Ovary (tissue), 3 donors: Measurements from ENCODE around the gene GRK3.

ENCODE experiments used
- EP300 ChIP-seq: sonication (generic); formaldehyde crosslinking; IDR thresholded peaks from one replicate; pipeline ENCODE4 v1.6.1; 2017; ENCODE audit warnings: antibody characterized with exemption
- POLR2A ChIP-seq: fragments of 450-650 bp; IDR thresholded peaks from one replicate; pipeline ENCODE4 v1.6.1; 2017; ENCODE audit warnings: antibody characterized with exemption, mild to moderate bottlenecking, moderate library complexity
- TF ChIP-seq, protein P1 (sequence below), 3 donors: fragments of 450-650 bp in 2 of 3; fragments of 200-600 bp in 1 of 3; IDR thresholded peaks; one replicate each; pipeline versions ENCODE4 v1.5.1 to v1.8.0; 2016 to 2022; ENCODE audit warnings: antibody characterized with exemption in 3 of 3, mild to moderate bottlenecking in 1 of 3
- donor health status: DM: no; HTN: no; CAD: no.

DNA sequence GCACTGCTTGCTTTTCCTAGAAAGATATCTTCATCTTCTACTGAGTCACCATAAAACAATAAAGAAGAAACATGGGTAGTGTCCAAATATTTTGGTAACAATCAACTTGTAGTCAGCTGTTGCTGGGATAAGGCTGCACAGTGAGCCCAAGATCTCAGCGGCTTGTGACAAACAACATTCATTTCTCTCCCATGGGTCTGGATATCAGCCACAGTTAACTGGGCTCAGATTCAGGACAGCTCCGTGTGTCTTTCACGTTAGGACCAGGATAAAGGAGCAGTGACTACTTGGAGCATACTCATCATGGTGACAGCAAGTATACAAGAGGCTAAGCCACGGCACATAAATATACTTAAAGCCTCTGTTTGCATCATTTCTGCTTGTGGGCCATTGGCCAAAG lies 27.9 kb upstream of the GRK3 start:
- TF ChIP-seq, protein P1, sequence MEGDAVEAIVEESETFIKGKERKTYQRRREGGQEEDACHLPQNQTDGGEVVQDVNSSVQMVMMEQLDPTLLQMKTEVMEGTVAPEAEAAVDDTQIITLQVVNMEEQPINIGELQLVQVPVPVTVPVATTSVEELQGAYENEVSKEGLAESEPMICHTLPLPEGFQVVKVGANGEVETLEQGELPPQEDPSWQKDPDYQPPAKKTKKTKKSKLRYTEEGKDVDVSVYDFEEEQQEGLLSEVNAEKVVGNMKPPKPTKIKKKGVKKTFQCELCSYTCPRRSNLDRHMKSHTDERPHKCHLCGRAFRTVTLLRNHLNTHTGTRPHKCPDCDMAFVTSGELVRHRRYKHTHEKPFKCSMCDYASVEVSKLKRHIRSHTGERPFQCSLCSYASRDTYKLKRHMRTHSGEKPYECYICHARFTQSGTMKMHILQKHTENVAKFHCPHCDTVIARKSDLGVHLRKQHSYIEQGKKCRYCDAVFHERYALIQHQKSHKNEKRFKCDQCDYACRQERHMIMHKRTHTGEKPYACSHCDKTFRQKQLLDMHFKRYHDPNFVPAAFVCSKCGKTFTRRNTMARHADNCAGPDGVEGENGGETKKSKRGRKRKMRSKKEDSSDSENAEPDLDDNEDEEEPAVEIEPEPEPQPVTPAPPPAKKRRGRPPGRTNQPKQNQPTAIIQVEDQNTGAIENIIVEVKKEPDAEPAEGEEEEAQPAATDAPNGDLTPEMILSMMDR (IDR thresholded peaks at IDR 0.05), result no peak
- TF ChIP-seq POLR2A, result no peak
- no peak for TF ChIP-seq EP300
